Thoracic aorta (tissue), 2 donors: ENCODE results near the gene LRRC7. TPM values are rescaled to one million over a fixed set of nuclear protein-coding genes. Genes with fewer than 3 reads are reported as not detected.

ENCODE experiments used
- ATAC-seq: fragments of 150-250 bp; one replicate; pipeline ENCODE4 v1.8.0; 2017; ENCODE audit warnings: low read depth; ENCODE audit not compliant: insufficient number of reproducible peaks, low FRiP score
- DNase-seq: peaks from one replicate; pipeline ENCODE4 v3.0.0-alpha.2; 2020; ENCODE audit warnings: low spot score
- H3K27ac ChIP-seq, 2 donors: fragments of 200-600 bp; sonication (generic); 1 replicate in 1 of 2; 2 replicates in 1 of 2; pipeline ENCODE4 v1.5.1; 2016; ENCODE audit warnings: mild to moderate bottlenecking in 2 of 2, moderate library complexity in 2 of 2
- H3K27me3 ChIP-seq: fragments of 200-600 bp; sonication (generic); replicated peaks from 2 replicates; pipeline ENCODE4 v1.6.0; 2016; ENCODE audit warnings: mild to moderate bottlenecking; ENCODE audit not compliant: insufficient read depth
- H3K36me3 ChIP-seq: fragments of 200-600 bp; sonication (generic); one replicate; pipeline ENCODE4 v1.5.1; 2016
- H3K4me1 ChIP-seq, 2 donors: fragments of 200-600 bp; sonication (generic); 1 replicate in 1 of 2; 2 replicates in 1 of 2; pipeline versions ENCODE4 v1.5.1 to v1.6.0; 2016; ENCODE audit warnings: low read depth in 2 of 2, mild to moderate bottlenecking in 1 of 2; ENCODE audit not compliant: control insufficient read depth in 1 of 2
- H3K4me3 ChIP-seq: fragments of 200-600 bp; sonication (generic); 2 replicates; pipeline ENCODE4 v1.5.1; 2016; ENCODE audit warnings: mild to moderate bottlenecking
- H3K9me3 ChIP-seq: fragments of 200-600 bp; sonication (generic); 2 replicates; pipeline ENCODE4 v1.5.1; 2016
- total RNA-seq, 2 donors: library from RNA; depleted of rRNA; stranded (reverse); fragments of >200 nt; gene quantifications; one replicate each; pipeline versions ENCODE4 v1.1.0 to v1.2.3, GENCODE V29; 2016
- TF ChIP-seq, protein P1 (sequence below): fragments of 200-600 bp; sonication (generic); IDR thresholded peaks from one replicate; pipeline ENCODE4 v1.5.1; 2019; ENCODE audit warnings: antibody characterized with exemption

LRRC7 gene
- total RNA-seq, 2 donors from 2014 or later: 0.14 to 0.35 TPM

- no peak for ATAC-seq
- Histone ChIP-seq H3K27me3 (no peaks in the 10 kb centered on the region), H3K36me3 (peaks cover 3% of the 10 kb centered on the region), H3K4me1 (no peaks in the 10 kb centered on the region), H3K9me3 (no peaks in the 10 kb centered on the region), H3K27ac (no peak overlapping the region), H3K4me3 (no peak overlapping the region)
- DNase-seq: no peak
- TF ChIP-seq, protein P1, sequence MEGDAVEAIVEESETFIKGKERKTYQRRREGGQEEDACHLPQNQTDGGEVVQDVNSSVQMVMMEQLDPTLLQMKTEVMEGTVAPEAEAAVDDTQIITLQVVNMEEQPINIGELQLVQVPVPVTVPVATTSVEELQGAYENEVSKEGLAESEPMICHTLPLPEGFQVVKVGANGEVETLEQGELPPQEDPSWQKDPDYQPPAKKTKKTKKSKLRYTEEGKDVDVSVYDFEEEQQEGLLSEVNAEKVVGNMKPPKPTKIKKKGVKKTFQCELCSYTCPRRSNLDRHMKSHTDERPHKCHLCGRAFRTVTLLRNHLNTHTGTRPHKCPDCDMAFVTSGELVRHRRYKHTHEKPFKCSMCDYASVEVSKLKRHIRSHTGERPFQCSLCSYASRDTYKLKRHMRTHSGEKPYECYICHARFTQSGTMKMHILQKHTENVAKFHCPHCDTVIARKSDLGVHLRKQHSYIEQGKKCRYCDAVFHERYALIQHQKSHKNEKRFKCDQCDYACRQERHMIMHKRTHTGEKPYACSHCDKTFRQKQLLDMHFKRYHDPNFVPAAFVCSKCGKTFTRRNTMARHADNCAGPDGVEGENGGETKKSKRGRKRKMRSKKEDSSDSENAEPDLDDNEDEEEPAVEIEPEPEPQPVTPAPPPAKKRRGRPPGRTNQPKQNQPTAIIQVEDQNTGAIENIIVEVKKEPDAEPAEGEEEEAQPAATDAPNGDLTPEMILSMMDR: no peak
These were observed 601.5 kb downstream of the LRRC7 start for GRCh38 chr1:70169018-70169839.

DNA sequence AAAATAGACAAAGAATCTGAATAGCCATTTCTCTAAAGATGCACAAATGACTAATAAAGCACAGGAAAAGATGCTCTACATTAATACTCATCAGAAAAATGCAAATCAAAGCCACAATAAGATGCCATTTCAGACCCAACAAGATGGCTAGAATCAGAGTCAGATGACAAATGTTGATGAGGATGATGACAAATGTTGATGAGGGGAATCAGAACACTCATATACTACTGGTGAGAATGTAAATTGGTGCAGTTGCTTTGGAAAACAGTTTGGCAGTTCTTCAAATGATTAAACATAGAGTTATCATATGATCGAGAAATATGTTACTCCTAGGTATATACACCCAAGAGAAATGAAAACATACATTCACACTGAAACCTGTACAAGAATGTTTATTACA, 603.8 kb downstream of the LRRC7 start:
- no peaks in the 10 kb centered on the region for H3K9me3 ChIP-seq
- no peak overlapping the region for H3K4me3 ChIP-seq
- DNase-seq (no peak), ATAC-seq (no peak)
- TF ChIP-seq, protein P1: no peak
- H3K27ac ChIP-seq: no peak overlapping the region
- H3K27me3 ChIP-seq: no peaks in the 10 kb centered on the region
- H3K4me1 ChIP-seq: no peaks in the 10 kb centered on the region
- H3K36me3 ChIP-seq: peaks cover 3% of the 10 kb centered on the region
